Fibroblast of lung (primary cell): ENCODE measurements around the gene EFNA1. TPM values are rescaled to one million over a fixed set of nuclear protein-coding genes. Genes with fewer than 3 reads are reported as not detected.

Experiments used
- DNase-seq, 2 donors: peaks; one replicate each; pipeline versions ENCODE4 v3.0.0 to v3.0.0-alpha.2; 2010; ENCODE audit warnings: low read depth in 2 of 2
- H2AFZ ChIP-seq: 2 replicates; pipeline ENCODE4 v1.5.1; 2012; ENCODE audit warnings: low read length, control low read depth, inconsistent platforms
- H3K27ac ChIP-seq: 2 replicates; pipeline ENCODE4 v1.5.1; 2011; ENCODE audit warnings: low read length, control low read depth; ENCODE audit not compliant: insufficient read depth
- H3K27me3 ChIP-seq: 2 replicates; pipeline ENCODE4 v1.5.1; 2011; ENCODE audit warnings: mild to moderate bottlenecking, low read length; ENCODE audit not compliant: control insufficient read depth, insufficient read depth
- H3K36me3 ChIP-seq: 2 replicates; pipeline ENCODE4 v1.5.1; 2011; ENCODE audit warnings: low read length; ENCODE audit not compliant: control insufficient read depth, insufficient read depth
- H3K4me1 ChIP-seq: 2 replicates; pipeline ENCODE4 v1.5.1; 2011; ENCODE audit warnings: low read length; ENCODE audit not compliant: control insufficient read depth, insufficient read depth; ENCODE audit errors: extremely low read depth
- H3K4me2 ChIP-seq: 2 replicates; pipeline ENCODE4 v1.5.1; 2011; ENCODE audit warnings: low read length, control low read depth; ENCODE audit not compliant: insufficient read depth; ENCODE audit errors: extremely low read depth
- H3K4me3 ChIP-seq, 4 experiments: fragments of 200-600 bp in 1 of 4; sonication (generic) in 1 of 4; replicated peaks in 1 of 4; 2 replicates each; pipeline ENCODE4 v1.5.1; 2011 to 2016; ENCODE audit warnings: low read length in 4 of 4, low read depth in 3 of 4, mild to moderate bottlenecking in 3 of 4, control low read depth in 2 of 4, inconsistent platforms in 1 of 4, mixed read lengths in 1 of 4; ENCODE audit not compliant: insufficient read depth in 1 of 4; ENCODE audit errors: control extremely low read depth in 1 of 4
- H3K79me2 ChIP-seq: 2 replicates; pipeline ENCODE4 v1.5.1; 2012; ENCODE audit warnings: mild to moderate bottlenecking, low read length, inconsistent platforms; ENCODE audit not compliant: control insufficient read depth, insufficient read depth
- H3K9ac ChIP-seq: 2 replicates; pipeline ENCODE4 v1.5.1; 2011; ENCODE audit warnings: mild to moderate bottlenecking, low read length, control low read depth; ENCODE audit not compliant: insufficient read depth
- H3K9me3 ChIP-seq: 2 replicates; pipeline ENCODE4 v1.5.1; 2012; ENCODE audit warnings: low read depth, low read length; ENCODE audit not compliant: control insufficient read depth, insufficient read depth
- H4K20me1 ChIP-seq: 2 replicates; pipeline ENCODE4 v1.5.1; 2011; ENCODE audit warnings: low read length; ENCODE audit not compliant: control insufficient read depth, insufficient read depth; ENCODE audit errors: extremely low read depth
- EZH2 ChIP-seq: IDR thresholded peaks from 2 replicates; pipeline ENCODE4 v1.5.1; 2012; ENCODE audit warnings: low read length, control low read depth, mild to moderate bottlenecking; ENCODE audit errors: missing control alignments
- polyA plus RNA-seq, 2 donors: library from polyadenylated mRNA; depleted of rRNA in 1 of 2; stranded (reverse) in 1 of 2; unstranded in 1 of 2; fragments of >200 nt; gene quantifications; 2 replicates each; pipeline ENCODE4 v1.2.1, GENCODE V29; 2011 to 2012; ENCODE audit warnings: missing spikeins in 1 of 2
- total RNA-seq: library from RNA; depleted of rRNA; stranded (reverse); fragments of >200 nt; gene quantifications from 2 replicates; pipeline ENCODE4 v1.2.1, GENCODE V29; 2014
- TF ChIP-seq, protein P1 (sequence below), 2 donors: IDR thresholded peaks in 1 of 2; conservative IDR thresholded peaks in 1 of 2; 1 replicate in 1 of 2; 2 replicates in 1 of 2; pipeline ENCODE4 v1.5.1; 2011 to 2012; ENCODE audit warnings: low read length in 2 of 2, control low read depth in 1 of 2, inconsistent platforms in 1 of 2, low read depth in 1 of 2, mild to moderate bottlenecking in 1 of 2

The EFNA1 gene
- total and polyA plus RNA-seq, 2 donors (not counting 1 experiment from before 2014, with no cell fraction given), result 0.07 TPM; not detected in 1

- H3K4me3 ChIP-seq, result peak overlapping the region; percentile 41 to 81 (median 63)
- no peak for DNase-seq
- peaks cover 22% of the 10 kb centered on the region for H3K79me2 ChIP-seq
- H3K27ac ChIP-seq, result no peak overlapping the region
- no peaks in the 10 kb centered on the region for H3K9me3 ChIP-seq
- peak overlapping the region; percentile 6 for H3K9ac ChIP-seq
- no peaks in the 10 kb centered on the region for H3K36me3 ChIP-seq
- no peaks in the 10 kb centered on the region for H4K20me1 ChIP-seq
- H3K4me1 ChIP-seq, result peaks cover 18% of the 10 kb centered on the region
- TF ChIP-seq EZH2, result no peak
- TF ChIP-seq, protein P1, sequence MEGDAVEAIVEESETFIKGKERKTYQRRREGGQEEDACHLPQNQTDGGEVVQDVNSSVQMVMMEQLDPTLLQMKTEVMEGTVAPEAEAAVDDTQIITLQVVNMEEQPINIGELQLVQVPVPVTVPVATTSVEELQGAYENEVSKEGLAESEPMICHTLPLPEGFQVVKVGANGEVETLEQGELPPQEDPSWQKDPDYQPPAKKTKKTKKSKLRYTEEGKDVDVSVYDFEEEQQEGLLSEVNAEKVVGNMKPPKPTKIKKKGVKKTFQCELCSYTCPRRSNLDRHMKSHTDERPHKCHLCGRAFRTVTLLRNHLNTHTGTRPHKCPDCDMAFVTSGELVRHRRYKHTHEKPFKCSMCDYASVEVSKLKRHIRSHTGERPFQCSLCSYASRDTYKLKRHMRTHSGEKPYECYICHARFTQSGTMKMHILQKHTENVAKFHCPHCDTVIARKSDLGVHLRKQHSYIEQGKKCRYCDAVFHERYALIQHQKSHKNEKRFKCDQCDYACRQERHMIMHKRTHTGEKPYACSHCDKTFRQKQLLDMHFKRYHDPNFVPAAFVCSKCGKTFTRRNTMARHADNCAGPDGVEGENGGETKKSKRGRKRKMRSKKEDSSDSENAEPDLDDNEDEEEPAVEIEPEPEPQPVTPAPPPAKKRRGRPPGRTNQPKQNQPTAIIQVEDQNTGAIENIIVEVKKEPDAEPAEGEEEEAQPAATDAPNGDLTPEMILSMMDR (conservative IDR thresholded peaks at IDR 0.05 in 1 of 2, IDR thresholded peaks at IDR 0.05 in 1 of 2; ENCODE audit: low read depth in 1 of 2, low read length in 2 of 2), result no peak
- peaks cover 4% of the 10 kb centered on the region for H3K27me3 ChIP-seq
- no peak overlapping the region for H2AFZ ChIP-seq
- peak overlapping the region; percentile 90 for H3K4me2 ChIP-seq
Observed at GRCh38 chr1:155137154-155137949, 9.7 kb downstream of the EFNA1 start.

DNA sequence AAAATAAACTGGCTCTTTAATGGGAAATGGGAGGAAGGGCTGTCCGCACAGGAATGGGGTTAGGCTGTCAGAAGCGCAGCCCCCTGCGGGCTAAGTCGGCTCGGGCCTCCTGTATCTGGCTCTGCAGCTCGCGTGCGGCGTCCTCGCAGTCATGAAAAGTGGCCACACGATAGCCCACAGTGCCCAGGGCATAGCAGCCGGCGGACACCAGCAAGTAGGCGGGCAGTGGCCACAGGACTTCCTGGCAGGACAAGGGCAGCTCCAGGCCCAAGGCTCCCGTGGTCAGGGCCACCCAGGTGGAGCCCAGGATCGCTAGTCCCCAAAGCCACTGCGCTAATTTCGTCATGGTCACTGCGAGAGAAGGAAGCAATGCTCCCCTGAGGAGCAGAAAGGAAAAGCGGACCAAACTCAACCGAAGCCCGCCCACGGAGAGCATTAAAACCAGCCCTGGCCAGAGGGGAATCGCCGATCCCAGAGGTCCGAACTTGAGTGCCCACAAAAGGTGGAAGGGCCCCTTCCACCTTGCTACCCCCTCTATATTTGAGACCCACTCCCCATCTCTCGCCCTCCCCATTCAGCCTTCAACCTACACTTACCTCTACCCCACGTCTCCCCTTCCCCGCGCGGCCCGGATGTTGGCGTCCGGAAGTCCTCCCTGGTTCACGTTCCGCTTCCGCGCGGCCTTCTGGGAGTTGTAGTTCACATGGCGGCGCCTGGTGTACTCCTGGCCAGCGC, 12.4 kb downstream of the EFNA1 start, which contains the start of gene DPM3:
Gene DPM3, minus strand, starts transcription at position 637 of the 735 bp plus-strand sequence. Its CDS starts 291 bp downstream, at position 346.
- H3K4me1 ChIP-seq, result peaks cover 11% of the 10 kb centered on the region
- peak within 1 kb of the TSS; percentile 87 for H3K4me2 ChIP-seq
- TF ChIP-seq, protein P1 (conservative IDR thresholded peaks at IDR 0.05 in 1 of 2, IDR thresholded peaks at IDR 0.05 in 1 of 2; ENCODE audit: low read depth in 1 of 2, low read length in 2 of 2), result no peak
- TF ChIP-seq EZH2, result no peak
- peak within 1 kb of the TSS; percentile 77 for H3K9ac ChIP-seq
- no peaks in the 10 kb centered on the region for H3K36me3 ChIP-seq
- no peaks in the 10 kb centered on the region for H4K20me1 ChIP-seq
- H3K27ac ChIP-seq, result peak within 1 kb of the TSS; percentile 86
- no peaks in the 10 kb centered on the region for H3K9me3 ChIP-seq
- peaks cover 6% of the 10 kb centered on the region for H3K27me3 ChIP-seq
- H3K4me3 ChIP-seq, result peak within 1 kb of the TSS; percentile 79 to 98 (median 90)
- H3K79me2 ChIP-seq, result peaks cover 22% of the 10 kb centered on the region
- DNase-seq, result peak; percentile 76 to 78
- peak within 1 kb of the TSS; percentile 95 for H2AFZ ChIP-seq

DNA sequence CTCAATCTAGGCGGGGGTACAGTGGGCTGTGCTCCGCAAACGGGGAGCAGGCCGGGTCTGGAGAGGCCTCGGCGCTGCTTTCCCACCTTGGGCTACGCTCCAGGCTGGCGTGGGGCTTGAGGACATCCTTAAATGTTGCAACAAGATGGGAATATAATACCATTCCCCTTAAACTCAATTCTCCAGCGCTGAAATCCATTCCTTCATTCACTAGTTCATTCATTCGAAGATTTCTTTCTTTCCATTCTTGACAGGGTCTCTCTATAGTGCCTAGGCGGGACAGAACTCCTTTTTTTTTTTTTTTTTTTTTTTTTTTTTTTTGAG, 12.9 kb downstream of the EFNA1 start:
- no peak overlapping the region for H3K9ac ChIP-seq
- H3K4me2 ChIP-seq, result peak overlapping the region; percentile 78
- H3K27me3 ChIP-seq, result peaks cover 6% of the 10 kb centered on the region
- peaks cover 22% of the 10 kb centered on the region for H3K79me2 ChIP-seq
- no peak for TF ChIP-seq EZH2
- TF ChIP-seq, protein P1 (conservative IDR thresholded peaks at IDR 0.05 in 1 of 2, IDR thresholded peaks at IDR 0.05 in 1 of 2; ENCODE audit: low read depth in 1 of 2, low read length in 2 of 2), result no peak
- H4K20me1 ChIP-seq, result no peaks in the 10 kb centered on the region
- no peaks in the 10 kb centered on the region for H3K36me3 ChIP-seq
- no peak for DNase-seq
- peak overlapping the region; percentile 79 to 98 (median 90) for H3K4me3 ChIP-seq
- no peak overlapping the region for H3K27ac ChIP-seq
- H3K9me3 ChIP-seq, result no peaks in the 10 kb centered on the region
- peak overlapping the region; percentile 95 for H2AFZ ChIP-seq
- peaks cover 11% of the 10 kb centered on the region for H3K4me1 ChIP-seq
